Erythroblast (primary cell): ENCODE results near the gene ZBP1.

ENCODE experiments used
- GATA1 ChIP-seq: IDR thresholded peaks from 2 replicates; pipeline ENCODE4 v1.6.1; 2011; ENCODE audit warnings: low read depth, mild to moderate bottlenecking, control low read depth, low read length, moderate library complexity
- POLR2A ChIP-seq: IDR thresholded peaks from 2 replicates; pipeline ENCODE4 v1.6.1; 2011; ENCODE audit warnings: mild to moderate bottlenecking, low read length

- TF ChIP-seq POLR2A (no peak), GATA1 (no peak)
These were observed 53.3 kb downstream of the ZBP1 start for GRCh38 chr20:57566803-57567459.
